Psoas muscle (tissue), 8 donors: Measurements from ENCODE around the gene ASTN2. TPM values are rescaled to one million over a fixed set of nuclear protein-coding genes. Genes with fewer than 3 reads are reported as not detected.

Experiments used
- ATAC-seq, 4 donors: fragments of 200-7000 bp; cut with Tn5 transposase; one replicate each; pipeline ENCODE4 v1.9.1; 2020; ENCODE audit warnings: moderate library complexity in 3 of 4, mild to moderate bottlenecking in 2 of 4
- DNase-seq, 2 donors: peaks; one replicate each; pipeline ENCODE4 v3.0.0-alpha.2; 2020
- H3K27ac ChIP-seq: fragments of 200-600 bp; one replicate; pipeline ENCODE4 v1.8.0; 2022
- H3K27me3 ChIP-seq, 3 donors: fragments of 200-600 bp in 1 of 3; one replicate each; pipeline versions ENCODE4 v1.6.1 to v1.8.0; 2013 to 2022; ENCODE audit warnings: low read length in 2 of 3, mild to moderate bottlenecking in 2 of 3, moderate library complexity in 1 of 3; ENCODE audit not compliant: insufficient read depth in 3 of 3
- H3K36me3 ChIP-seq, 2 donors: fragments of 200-600 bp in 1 of 2; one replicate each; pipeline versions ENCODE4 v1.6.1 to v1.8.0; 2013 to 2022; ENCODE audit warnings: low read depth in 1 of 2, mild to moderate bottlenecking in 1 of 2, moderate library complexity in 1 of 2; ENCODE audit not compliant: insufficient read depth in 1 of 2
- H3K4me1 ChIP-seq: fragments of 200-600 bp; one replicate; pipeline ENCODE4 v1.8.0; 2022
- H3K4me3 ChIP-seq: fragments of 200-600 bp; one replicate; pipeline ENCODE4 v1.8.0; 2022; ENCODE audit warnings: mild to moderate bottlenecking
- H3K9me3 ChIP-seq: fragments of 200-600 bp; one replicate; pipeline ENCODE4 v1.8.0; 2022
- WGBS, 3 donors: extraction: QIAGEN DNeasy Blood & Tissue Kit; methylation state at CpG; one replicate each; pipeline versions ENCODE4 v1.1.6 to v1.1.7; 2013; 5-methylcytosine and 5-hydroxymethylcytosine counted together
- intact Hi-C, 2 donors: fragments of 100-400 bp; cut with DNase I; formaldehyde crosslinking; loops; one replicate each; pipeline versions ENCODE4 v1.11.0 to v1.14.2; 2022
- polyA plus RNA-seq, 3 donors: library from polyadenylated mRNA; stranded (reverse); fragments of 200-250 nt; gene quantifications; one replicate each; pipeline ENCODE4 v1.2.3, GENCODE V29; 2013
- total RNA-seq, 4 donors: library from RNA; stranded (reverse); fragmentation: NEBNext Ultra II Directional in 2 of 4; extraction: Animal tissue kit (Norgen Biotek cat#: 25700) in 2 of 4; gene quantifications; one replicate each; pipeline versions ENCODE4 v1.2.1 to v1.2.4, GENCODE V29; 2021 to 2023
- TF ChIP-seq, protein P1 (sequence below): fragments of 200-600 bp; IDR thresholded peaks from one replicate; pipeline ENCODE4 v1.8.0; 2022; ENCODE audit warnings: antibody characterized with exemption
- donor health status: healthy with polysubstance abuse.
- donor health status: DM: no; HTN: no; CAD: no; lungs with moderate emphysema.
- donor health status: Bipolar disorder and iron deficiency.
- donor health status: healthy.
- donor health status: DM: yes; HTN: yes; CAD: no.
- donor health status: DM: no; HTN: no; CAD: no.
- donor health status: DM: no; HTN: no; CAD: no.
- donor health status: DM: yes; HTN: yes; CAD: no.

Gene ASTN2
- total and polyA plus RNA-seq, 7 donors: 2.0 to 10.3 (median 3.3) TPM

DNA sequence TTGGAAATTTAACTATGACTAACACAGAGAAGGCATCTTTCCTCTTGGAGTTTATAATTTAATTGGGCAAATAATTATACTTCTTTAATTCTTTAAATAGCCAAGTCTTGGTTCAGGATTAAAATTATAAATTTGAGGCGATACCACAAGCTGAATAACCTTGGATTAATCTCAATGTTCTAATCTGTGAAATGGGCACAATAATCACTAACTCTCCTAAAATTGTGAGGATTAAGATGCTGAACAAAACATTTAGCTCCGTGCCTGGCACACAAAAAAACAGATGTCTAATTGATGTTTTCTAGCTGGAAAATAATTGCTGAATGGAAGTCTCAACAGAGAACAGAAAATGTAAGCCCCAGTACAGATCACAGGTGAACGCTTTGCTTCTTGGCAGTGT, 797.5 kb downstream of the ASTN2 start:
- H3K4me3 ChIP-seq: no peak overlapping the region
- peaks cover 0 to 27% of the 10 kb centered on the region in 2 donors for H3K36me3 ChIP-seq
- no peak for DNase-seq
- ATAC-seq: no peak
- no peak overlapping the region for H3K27ac ChIP-seq
- H3K4me1 ChIP-seq: no peaks in the 10 kb centered on the region
- WGBS, 3 donors: 83 to 84% (median 83%) methylated on average over 3 of the region's 3 CpGs
- TF ChIP-seq, protein P1, sequence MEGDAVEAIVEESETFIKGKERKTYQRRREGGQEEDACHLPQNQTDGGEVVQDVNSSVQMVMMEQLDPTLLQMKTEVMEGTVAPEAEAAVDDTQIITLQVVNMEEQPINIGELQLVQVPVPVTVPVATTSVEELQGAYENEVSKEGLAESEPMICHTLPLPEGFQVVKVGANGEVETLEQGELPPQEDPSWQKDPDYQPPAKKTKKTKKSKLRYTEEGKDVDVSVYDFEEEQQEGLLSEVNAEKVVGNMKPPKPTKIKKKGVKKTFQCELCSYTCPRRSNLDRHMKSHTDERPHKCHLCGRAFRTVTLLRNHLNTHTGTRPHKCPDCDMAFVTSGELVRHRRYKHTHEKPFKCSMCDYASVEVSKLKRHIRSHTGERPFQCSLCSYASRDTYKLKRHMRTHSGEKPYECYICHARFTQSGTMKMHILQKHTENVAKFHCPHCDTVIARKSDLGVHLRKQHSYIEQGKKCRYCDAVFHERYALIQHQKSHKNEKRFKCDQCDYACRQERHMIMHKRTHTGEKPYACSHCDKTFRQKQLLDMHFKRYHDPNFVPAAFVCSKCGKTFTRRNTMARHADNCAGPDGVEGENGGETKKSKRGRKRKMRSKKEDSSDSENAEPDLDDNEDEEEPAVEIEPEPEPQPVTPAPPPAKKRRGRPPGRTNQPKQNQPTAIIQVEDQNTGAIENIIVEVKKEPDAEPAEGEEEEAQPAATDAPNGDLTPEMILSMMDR: no peak
- H3K27me3 ChIP-seq: no peaks in the 10 kb centered on the region
- intact Hi-C loops: no loop called here
- H3K9me3 ChIP-seq: no peaks in the 10 kb centered on the region

DNA sequence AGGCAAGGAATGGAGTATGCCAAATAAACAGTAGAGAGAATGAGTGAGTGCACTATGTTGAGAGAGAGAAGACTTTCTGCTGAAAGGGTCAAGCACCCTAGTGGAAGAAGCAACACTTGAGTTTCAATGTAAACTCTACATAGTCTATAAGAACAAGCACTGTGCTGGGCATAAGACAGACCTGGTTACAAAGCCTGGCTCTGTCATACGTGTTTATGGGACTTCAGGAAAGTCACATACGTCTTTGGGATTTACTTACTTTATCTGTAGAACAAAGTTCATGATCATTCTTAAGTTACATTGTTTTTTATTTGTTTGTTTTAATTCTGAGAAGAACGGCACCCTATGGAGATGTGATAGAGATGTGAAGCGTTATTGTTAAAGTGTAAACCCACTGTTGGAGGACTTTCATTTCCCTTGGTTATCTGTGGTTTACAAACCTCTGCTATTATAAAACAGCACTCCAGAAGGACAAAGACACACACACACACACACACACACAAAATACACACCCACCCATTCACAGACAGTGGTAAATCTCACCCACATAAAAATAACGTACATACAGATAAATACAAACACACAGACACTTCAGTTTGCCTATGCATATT, 798.4 kb downstream of the ASTN2 start:
- TF ChIP-seq, protein P1: no peak
- WGBS, 3 donors: 88 to 93% (median 91%) methylated on average over 5 of the region's 5 CpGs
- no peak for ATAC-seq
- Histone ChIP-seq H3K27me3 (no peaks in the 10 kb centered on the region), H3K27ac (no peak overlapping the region), H3K4me1 (no peaks in the 10 kb centered on the region), H3K4me3 (no peak overlapping the region), H3K36me3 (peaks cover 0 to 27% of the 10 kb centered on the region in 2 donors), H3K9me3 (no peaks in the 10 kb centered on the region)
- no peak for DNase-seq
- intact Hi-C loops: no loop called here

DNA sequence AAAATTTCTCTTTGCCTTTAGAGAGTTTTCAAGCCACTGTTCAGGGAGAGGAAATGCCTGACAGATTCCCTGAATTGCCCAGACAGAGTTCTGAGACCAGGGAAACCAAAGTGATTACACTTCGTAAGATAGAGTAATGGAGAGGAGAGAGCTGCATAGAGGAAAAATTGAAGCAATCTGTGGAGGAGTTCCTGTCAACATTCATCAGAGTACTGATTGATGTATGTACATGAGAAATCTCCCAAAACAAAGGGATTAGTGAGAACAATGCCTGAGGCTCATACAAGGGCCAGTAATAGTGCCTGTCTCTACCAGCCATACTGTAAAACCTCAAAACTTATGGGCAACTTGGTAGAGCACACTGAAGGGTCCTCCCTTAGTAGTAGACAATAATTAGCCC, 806.8 kb downstream of the ASTN2 start:
- 88 to 100% (median 96%) methylated on average over 1 of the region's 1 CpG for WGBS, 3 donors
- Histone ChIP-seq H3K27me3 (no peaks in the 10 kb centered on the region), H3K27ac (no peak overlapping the region), H3K4me1 (no peaks in the 10 kb centered on the region), H3K4me3 (no peak overlapping the region), H3K36me3 (no peaks in the 10 kb centered on the region), H3K9me3 (no peaks in the 10 kb centered on the region)
- TF ChIP-seq, protein P1: no peak
- intact Hi-C loops: no loop called here
- DNase-seq (no peak), ATAC-seq (no peak)

DNA sequence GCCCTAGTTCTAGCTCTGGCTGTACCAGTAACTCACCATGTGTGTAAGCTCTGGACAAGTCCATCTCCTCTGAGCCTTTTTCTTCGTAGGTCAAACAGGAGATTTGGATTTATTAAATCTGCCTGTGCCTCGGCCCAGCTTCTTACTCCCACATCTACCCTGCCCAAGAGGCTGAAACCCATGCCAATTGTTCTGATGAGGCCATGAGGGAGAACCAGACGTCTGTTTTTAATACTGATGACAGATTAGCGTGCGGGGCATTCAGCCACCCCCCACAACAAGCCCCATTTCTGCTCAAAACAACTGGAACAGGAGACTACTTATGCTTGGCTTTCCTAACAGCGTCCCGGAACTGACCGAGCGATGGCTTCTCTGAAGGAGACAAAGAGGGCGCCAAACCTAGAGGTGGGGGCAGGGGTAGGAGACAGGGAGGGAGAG, 808.9 kb downstream of the ASTN2 start:
- TF ChIP-seq, protein P1: no peak
- intact Hi-C loops: no loop called here
- WGBS, 3 donors: 66 to 78% (median 68%) methylated on average over 10 of the region's 10 CpGs

DNA sequence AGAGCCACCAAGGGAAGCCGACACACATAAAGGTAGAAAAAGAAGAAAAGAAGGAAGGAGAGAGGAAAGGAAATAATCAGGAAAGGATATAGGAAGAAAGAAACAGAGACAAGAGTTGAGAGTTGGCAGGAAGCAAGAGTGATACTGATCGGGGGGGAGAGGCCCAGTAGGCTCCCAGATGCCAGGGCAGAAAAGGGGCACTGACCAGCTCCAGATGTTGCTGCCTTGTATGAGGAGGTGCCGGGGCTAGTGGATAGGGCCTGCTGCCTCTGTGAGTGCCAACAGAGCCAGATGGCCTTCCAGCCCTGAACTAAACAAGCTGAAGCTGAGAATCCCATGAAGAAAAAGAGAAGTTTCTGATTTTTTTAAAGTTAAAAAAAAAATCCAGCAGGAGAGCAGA, 809.8 kb downstream of the ASTN2 start:
- Histone ChIP-seq H3K4me1 (no peaks in the 10 kb centered on the region), H3K27ac (no peak overlapping the region), H3K27me3 (no peaks in the 10 kb centered on the region), H3K36me3 (no peaks in the 10 kb centered on the region), H3K9me3 (no peaks in the 10 kb centered on the region), H3K4me3 (no peak overlapping the region)
- no peak for DNase-seq
- intact Hi-C loops: no loop called here
- no peak for ATAC-seq
- 72 to 84% (median 84%) methylated on average over 3 of the region's 3 CpGs for WGBS, 3 donors
- TF ChIP-seq, protein P1: no peak

More for the DNA sequence above, 808.9 kb downstream of the ASTN2 start:
- H3K4me3 ChIP-seq: no peak overlapping the region
- H3K27ac ChIP-seq: no peak overlapping the region
- ATAC-seq (peak; percentile 25 to 59 (median 34)), DNase-seq (peak; percentile 38 to 62)
- no peaks in the 10 kb centered on the region for H3K4me1 ChIP-seq
- no peaks in the 10 kb centered on the region for H3K36me3 ChIP-seq
- no peaks in the 10 kb centered on the region for H3K27me3 ChIP-seq
- H3K9me3 ChIP-seq: no peaks in the 10 kb centered on the region
